ENCODE results near the gene KAZN. TPM values are rescaled to one million over a fixed set of nuclear protein-coding genes. Genes with fewer than 3 reads are reported as not detected.
A peak's percentile ranks its signal among the peaks of the same experiment; 100 is the strongest.

KAZN gene
- total and polyA plus RNA-seq, 2 of the 8 experiments (the other 6 are each of a cell fraction or from before 2014, with no cell fraction given) = 3.7 to 11.8 TPM

GRCh38 chr1:14901371-14901954 lies 303.0 kb downstream of the KAZN start:
- Histone ChIP-seq H2BK120ac (replicated peaks; ENCODE audit: low read depth, low read length) (no peak overlapping the region), H4K20me1 (replicated peaks in 1 of 2; ENCODE audit: control insufficient read depth in 1 of 2, insufficient read depth in 2 of 2, low read length in 2 of 2) (no peaks in the 10 kb centered on the region), H4K8ac (ENCODE audit: extremely low read depth, insufficient read depth, low read length) (no peak overlapping the region), H3K27me3 (replicated peaks in 1 of 4; ENCODE audit: control insufficient read depth in 3 of 4, extremely low read depth in 1 of 4, insufficient read depth in 3 of 4, low read length in 3 of 4) (no peaks in the 10 kb centered on the region), H3K79me1 (ENCODE audit: low read depth, low read length) (no peaks in the 10 kb centered on the region), H3K79me2 (ENCODE audit: control insufficient read depth in 1 of 2, insufficient read depth in 2 of 2, low read length in 2 of 2) (no peaks in the 10 kb centered on the region), H3K9me3 (ENCODE audit: insufficient read depth in 2 of 2, low read depth in 1 of 2, low read length in 1 of 2) (no peaks in the 10 kb centered on the region), H3K23ac (ENCODE audit: insufficient read length) (no peak overlapping the region), H3K27ac (ENCODE audit: low read depth, low read length) (no peak overlapping the region), H3K4me3 (ENCODE audit: extremely low read depth in 1 of 4, insufficient read depth in 2 of 4, low read depth in 3 of 4, low read length in 4 of 4) (no peak overlapping the region), H3K4me1 (replicated peaks in 1 of 4; ENCODE audit: control insufficient read depth in 3 of 4, insufficient read depth in 4 of 4, low read length in 3 of 4) (no peaks in the 10 kb centered on the region), H2BK20ac (ENCODE audit: low read length) (no peak overlapping the region), H3K4me2 (ENCODE audit: insufficient read depth in 1 of 2, low read depth in 2 of 2, low read length in 2 of 2) (no peak overlapping the region), H4K91ac (replicated peaks; ENCODE audit: insufficient read length, low read length) (peak overlapping the region; percentile 42), H3K9ac (replicated peaks in 1 of 4; ENCODE audit: extremely low read depth in 1 of 4, low read depth in 3 of 4, low read length in 3 of 4) (no peak overlapping the region), H3K4ac (replicated peaks; ENCODE audit: insufficient read length, low read depth, low read length) (no peak overlapping the region), H3K36me3 (ENCODE audit: control insufficient read depth in 2 of 4, insufficient read depth in 4 of 4, low read length in 3 of 4) (no peaks in the 10 kb centered on the region), H2AK5ac (ENCODE audit: low read depth, low read length) (no peak overlapping the region), H2AFZ (ENCODE audit: low read length) (no peak overlapping the region), H3K56ac (replicated peaks; ENCODE audit: insufficient read length, low read depth, low read length) (no peak overlapping the region), H2BK15ac (ENCODE audit: low read length) (no peak overlapping the region), H3K23me2 (ENCODE audit: low read depth, low read length) (no peaks in the 10 kb centered on the region), H2BK5ac (ENCODE audit: low read depth, low read length) (no peak overlapping the region), H3K18ac (ENCODE audit: extremely low read depth, low read length) (no peak overlapping the region), H4K5ac (ENCODE audit: insufficient read length, low read depth, low read length) (no peak overlapping the region), H2BK12ac (ENCODE audit: low read depth, low read length) (no peak overlapping the region), H3K14ac (ENCODE audit: insufficient read length) (no peak overlapping the region)
- DNase-seq (ENCODE audit: low read depth in 1 of 2, low spot score in 2 of 2) = no peak
- 83% methylated on average over 7 of the region's 8 CpGs; no CpG with 5 or more reads in 1 of the 2 experiments for WGBS, 2 experiments (ENCODE audit: extremely low coverage in 1 of 2, insufficient coverage in 1 of 2, insufficient read length in 1 of 2, insufficient replicate concordance in 2 of 2, low coverage in 1 of 2, low lambda C conversion rate in 2 of 2, missing lambda C conversion rate in 1 of 2)
- no peak for FAIRE-seq
- ChIA-PET POLR2A (ENCODE audit: partially characterized antibody) (no interaction called here), CTCF (ENCODE audit: partially characterized antibody) (interaction anchor here (0.6 to 2.2 kb wide), 5 partner anchors 13 to 335 kb away, joined by 3 to 7 read pairs (median 4); no protein-coding TSS in a partner anchor)
- no peak for TF ChIP-seq GABPA (IDR thresholded peaks at IDR 0.05; ENCODE audit: borderline replicate concordance, insufficient read depth, low read length)
- no peak for TF ChIP-seq ASH2L (IDR thresholded peaks at IDR 0.05; ENCODE audit: low read length)
- no peak for TF ChIP-seq ATF2 (IDR thresholded peaks at IDR 0.05; ENCODE audit: low read length)
- no peak for TF ChIP-seq CEBPB (IDR thresholded peaks at IDR 0.05; ENCODE audit: low read depth, low read length)
- TF ChIP-seq RBBP5 (IDR thresholded peaks at IDR 0.05; ENCODE audit: borderline replicate concordance, low read depth, low read length) = no peak
- no peak for TF ChIP-seq E2F6 (IDR thresholded peaks at IDR 0.05)
- no peak for TF ChIP-seq CHD2 (IDR thresholded peaks at IDR 0.05; ENCODE audit: low read length)
- no peak for TF ChIP-seq KDM4A (IDR thresholded peaks at IDR 0.05; ENCODE audit: low read depth, low read length, severe bottlenecking)
- TF ChIP-seq TBP (IDR thresholded peaks at IDR 0.05; ENCODE audit: low read depth, low read length) = no peak
- no peak for TF ChIP-seq NANOG (IDR thresholded peaks at IDR 0.05; ENCODE audit: insufficient read depth, low read depth, low read length, poor library complexity, severe bottlenecking)
- TF ChIP-seq POLR2AphosphoS5 (IDR thresholded peaks at IDR 0.05; ENCODE audit: low read depth, low read length) = no peak
- no peak for TF ChIP-seq SP4 (IDR thresholded peaks at IDR 0.05; ENCODE audit: low read length)
